GM12892 (cell line): Measurements from ENCODE around the gene DTX2.
"Not testable (repeated sequence)": the region's sequence is repeated elsewhere in the genome, so short reads cannot be mapped to it uniquely, and the experiment has no call there.

Experiments
- POLR2A ChIP-seq: IDR thresholded peaks from 2 replicates; pipeline ENCODE4 v1.6.1; 2011; ENCODE audit warnings: low read depth, low read length, control low read depth
- POLR2AphosphoS5 ChIP-seq: IDR thresholded peaks from 2 replicates; pipeline ENCODE4 v1.6.1; 2011; ENCODE audit warnings: low read depth, low read length, control low read depth
- TAF1 ChIP-seq: IDR thresholded peaks from 2 replicates; pipeline ENCODE4 v1.6.1; 2011; ENCODE audit warnings: low read depth, mild to moderate bottlenecking, control low read depth, low read length, borderline replicate concordance

DNA sequence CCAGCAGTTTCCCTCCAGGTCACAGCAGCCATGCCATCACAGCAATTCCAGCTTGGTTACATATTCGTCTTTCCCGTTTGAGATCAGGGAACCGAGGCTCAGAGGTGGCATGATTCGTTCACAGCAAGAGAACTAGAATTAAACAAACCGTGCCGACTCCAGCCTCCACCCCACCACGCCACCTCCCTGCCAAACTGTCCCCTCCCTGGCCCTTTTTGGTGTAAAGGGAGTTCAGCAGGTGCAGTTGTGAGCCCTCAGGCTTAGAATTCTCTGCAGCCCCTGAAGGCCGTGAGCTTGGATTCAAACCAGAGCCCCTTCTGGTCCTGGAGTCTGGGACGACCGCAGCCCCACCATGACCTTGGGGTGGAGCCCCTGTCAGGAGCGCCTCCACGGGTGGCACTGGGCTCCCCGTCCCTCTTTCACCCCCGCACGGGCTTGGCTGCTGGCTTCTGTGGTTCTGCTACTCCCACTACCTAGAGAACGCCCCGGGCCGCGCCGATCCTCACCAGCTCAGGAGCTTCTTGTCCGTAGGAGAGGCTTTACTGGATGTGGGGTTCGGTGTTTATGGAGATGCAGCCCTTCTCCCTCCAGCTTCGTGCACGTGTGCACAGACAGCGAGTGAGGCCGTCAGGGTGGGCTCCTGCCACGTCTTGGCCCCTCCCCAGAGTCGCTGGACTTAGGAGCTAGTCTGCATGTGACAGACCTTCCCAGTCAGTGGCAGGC, 37.9 kb downstream of the DTX2 start:
- not testable (repeated sequence) for TF ChIP-seq TAF1, POLR2AphosphoS5, POLR2A
